Left renal pelvis (tissue), 4 donors: ENCODE data around the gene ZYG11A. TPM values are rescaled to one million over a fixed set of nuclear protein-coding genes. Genes with fewer than 3 reads are reported as not detected.

ENCODE experiments used
- polyA plus RNA-seq, 4 donors: library from polyadenylated mRNA; unstranded; fragments of 120-200 nt; gene quantifications; one replicate each; pipeline ENCODE4 v1.2.1, GENCODE V29; 2013; ENCODE audit not compliant: insufficient read length in 4 of 4

The ZYG11A gene
- polyA plus RNA-seq, 4 donors: 0.17 to 0.23 (median 0.18) TPM

Other genes starting within 250 kb of the ZYG11A start
- 10 to 100 TPM; 71.5 to 93.5 (median 76.9) TPM for gene GPX7, start 240.4 kb upstream of the ZYG11A start, polyA plus RNA-seq
- 1 to 10 TPM in 3 of 4 donors, under 1 TPM in 1; 0.74 to 2.4 (median 1.8) TPM for gene SHISAL2A, start 209.6 kb upstream of the ZYG11A start, polyA plus RNA-seq
- 10 to 100 TPM; 15.3 to 18.3 (median 17.0) TPM for gene COA7, start 144.4 kb upstream of the ZYG11A start, polyA plus RNA-seq
- 10 to 100 TPM; 25.8 to 30.7 (median 28.1) TPM for gene ZYG11B, start 116.3 kb upstream of the ZYG11A start, polyA plus RNA-seq
- gene ECHDC2, start 79.0 kb downstream of the ZYG11A start, polyA plus RNA-seq: 100 to 1,000 TPM in 3 of 4 donors, 10 to 100 TPM in 1; 67.9 to 250 (median 125) TPM
- 100 to 1,000 TPM; 141 to 229 (median 205) TPM for gene SCP2, start 84.5 kb downstream of the ZYG11A start, polyA plus RNA-seq
- 10 to 100 TPM in 1 of 4 donors, 1 to 10 TPM in 3; 2.1 to 26.4 (median 2.7) TPM for gene PODN, start 219.5 kb downstream of the ZYG11A start, polyA plus RNA-seq